PC-3 (cell line): ENCODE data around the gene ZNF407. TPM values are rescaled to one million over a fixed set of nuclear protein-coding genes. Genes with fewer than 3 reads are reported as not detected.

Source experiments
- ATAC-seq: fragments of 200-7000 bp; cut with Tn5 transposase; 2 replicates; pipeline ENCODE4 v1.9.1; 2020; ENCODE audit warnings: mild to moderate bottlenecking, moderate library complexity
- BruUV-seq: library from RNA; stranded (reverse); fragments of 400-500 nt; replicated peaks from 2 replicates; lab custom pipeline; 2021; lab: Mats Ljungman, UMichigan
- CTCF ChIA-PET: fragments of 300-600 bp; sonication (Branson Sonifier 250); formaldehyde crosslinking; loops from one replicate; lab custom pipeline; 2022; ENCODE audit warnings: antibody characterized with exemption; lab: Charles Lee
- POLR2A ChIA-PET: fragments of 300-600 bp; sonication (Branson Sonifier 250); formaldehyde crosslinking; loops from one replicate; lab custom pipeline; 2022; ENCODE audit warnings: antibody characterized with exemption; ENCODE audit not compliant: unreplicated experiment; lab: Charles Lee
- DNase-seq: peaks from one replicate; pipeline ENCODE4 v3.0.0-alpha.2; 2015
- H2AFZ ChIP-seq: fragments of 300-600 bp; sonication (generic); 2 replicates; pipeline ENCODE4 v1.6.0; 2016; ENCODE audit warnings: antibody characterized with exemption, low read length
- H3F3A ChIP-seq: fragments of 300-600 bp; sonication (generic); one replicate; pipeline ENCODE4 v1.6.0; 2017; ENCODE audit warnings: antibody characterized with exemption, low read length, control low read depth, mild to moderate bottlenecking; ENCODE audit not compliant: unreplicated experiment
- H3K27ac ChIP-seq: fragments of 300-600 bp; sonication (generic); 2 replicates; pipeline ENCODE4 v1.5.1; 2016; ENCODE audit warnings: mild to moderate bottlenecking, low read length
- H3K27me3 ChIP-seq: fragments of 300-600 bp; sonication (generic); 2 replicates; pipeline ENCODE4 v1.6.1; 2016; ENCODE audit warnings: low read length, mixed read lengths
- H3K36me3 ChIP-seq: fragments of 300-600 bp; sonication (generic); 2 replicates; pipeline ENCODE4 v1.6.1; 2016; ENCODE audit warnings: low read depth, mixed run types, low read length, mixed read lengths
- H3K4me1 ChIP-seq: fragments of 300-600 bp; sonication (generic); 2 replicates; pipeline ENCODE4 v1.5.1; 2016; ENCODE audit warnings: low read length; ENCODE audit not compliant: insufficient read depth
- H3K4me2 ChIP-seq: fragments of 300-600 bp; sonication (generic); 2 replicates; pipeline ENCODE4 v1.6.0; 2016; ENCODE audit warnings: low read length
- H3K4me3 ChIP-seq: fragments of 300-600 bp; sonication (generic); 2 replicates; pipeline ENCODE4 v1.5.1; 2016; ENCODE audit warnings: mild to moderate bottlenecking, low read length, mixed read lengths
- H3K79me2 ChIP-seq: fragments of 300-600 bp; sonication (generic); 2 replicates; pipeline ENCODE4 v1.6.1; 2017; ENCODE audit warnings: low read length, mixed read lengths
- H3K9ac ChIP-seq: fragments of 300-600 bp; sonication (generic); 2 replicates; pipeline ENCODE4 v1.6.0; 2016; ENCODE audit warnings: mild to moderate bottlenecking, low read length
- H3K9me2 ChIP-seq: fragments of 300-600 bp; sonication (generic); replicated peaks from 2 replicates; pipeline ENCODE4 v1.6.1; 2016; ENCODE audit warnings: mixed run types, low read length, mixed read lengths
- H3K9me3 ChIP-seq: fragments of 300-600 bp; sonication (generic); 2 replicates; pipeline ENCODE4 v1.6.1; 2016; ENCODE audit warnings: low read length, mixed read lengths
- H4K20me1 ChIP-seq: fragments of 300-600 bp; sonication (generic); 2 replicates; pipeline ENCODE4 v1.6.1; 2016; ENCODE audit warnings: low read length, mixed read lengths
- EZH2 ChIP-seq: fragments of 300-600 bp; sonication (generic); IDR thresholded peaks from one replicate; pipeline ENCODE4 v1.6.1; 2017; ENCODE audit warnings: antibody characterized with exemption, mild to moderate bottlenecking, low read length; ENCODE audit not compliant: unreplicated experiment
- EZH2phosphoT487 ChIP-seq: fragments of 300-600 bp; sonication (generic); IDR thresholded peaks from 2 replicates; pipeline ENCODE4 v1.6.1; 2018; ENCODE audit warnings: mild to moderate bottlenecking, antibody characterized with exemption, low read length, borderline replicate concordance
- intact Hi-C: fragments of 100-400 bp; cut with micrococcal nuclease; formaldehyde crosslinking; loops from 2 replicates; pipeline ENCODE4 v1.9.0; 2023
- total RNA-seq: library from RNA; depleted of rRNA; stranded (reverse); fragments of >200 nt; gene quantifications from 2 replicates; pipeline ENCODE4 v1.2.3, GENCODE V29; 2014
- TF ChIP-seq, protein P1 (sequence below): fragments of 300-600 bp; sonication (generic); conservative IDR thresholded peaks from 2 replicates; pipeline ENCODE4 v1.5.1; 2017; ENCODE audit warnings: antibody characterized with exemption, low read depth, mild to moderate bottlenecking, low read length

The ZNF407 gene
- total RNA-seq, 1 experiment from 2014 or later = 9.3 TPM

DNA sequence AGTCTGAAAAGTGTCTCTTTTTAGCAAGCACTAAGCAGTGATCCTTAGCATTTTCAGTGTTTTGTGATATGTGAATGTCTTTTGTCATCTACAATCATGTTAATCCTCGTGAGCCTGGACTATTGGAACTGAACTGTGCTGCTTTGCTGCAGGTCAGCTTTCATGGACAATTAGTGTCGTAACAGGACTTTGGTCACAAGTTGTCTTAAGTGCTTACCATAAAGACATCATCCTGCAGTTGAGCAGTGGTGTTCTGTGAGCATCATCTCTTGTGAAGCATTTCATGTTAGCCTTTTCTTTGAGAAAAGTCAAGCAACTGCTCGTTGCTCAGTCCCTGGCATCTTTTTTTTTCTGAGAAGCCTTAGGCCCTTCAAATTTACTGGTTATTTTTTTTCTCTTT, 135.9 kb downstream of the ZNF407 start:
- Histone ChIP-seq H3K27ac (no peak overlapping the region), H4K20me1 (no peaks in the 10 kb centered on the region), H3K4me1 (peaks cover 14% of the 10 kb centered on the region), H3K4me3 (no peak overlapping the region), H3K9me2 (no peaks in the 10 kb centered on the region), H3K27me3 (no peaks in the 10 kb centered on the region), H3K79me2 (no peaks in the 10 kb centered on the region), H3K36me3 (no peaks in the 10 kb centered on the region), H2AFZ (no peak overlapping the region), H3K4me2 (no peak overlapping the region), H3K9ac (no peak overlapping the region), H3K9me3 (no peaks in the 10 kb centered on the region), H3F3A (no peaks in the 10 kb centered on the region)
- TF ChIP-seq EZH2 = no peak
- TF ChIP-seq, protein P1, sequence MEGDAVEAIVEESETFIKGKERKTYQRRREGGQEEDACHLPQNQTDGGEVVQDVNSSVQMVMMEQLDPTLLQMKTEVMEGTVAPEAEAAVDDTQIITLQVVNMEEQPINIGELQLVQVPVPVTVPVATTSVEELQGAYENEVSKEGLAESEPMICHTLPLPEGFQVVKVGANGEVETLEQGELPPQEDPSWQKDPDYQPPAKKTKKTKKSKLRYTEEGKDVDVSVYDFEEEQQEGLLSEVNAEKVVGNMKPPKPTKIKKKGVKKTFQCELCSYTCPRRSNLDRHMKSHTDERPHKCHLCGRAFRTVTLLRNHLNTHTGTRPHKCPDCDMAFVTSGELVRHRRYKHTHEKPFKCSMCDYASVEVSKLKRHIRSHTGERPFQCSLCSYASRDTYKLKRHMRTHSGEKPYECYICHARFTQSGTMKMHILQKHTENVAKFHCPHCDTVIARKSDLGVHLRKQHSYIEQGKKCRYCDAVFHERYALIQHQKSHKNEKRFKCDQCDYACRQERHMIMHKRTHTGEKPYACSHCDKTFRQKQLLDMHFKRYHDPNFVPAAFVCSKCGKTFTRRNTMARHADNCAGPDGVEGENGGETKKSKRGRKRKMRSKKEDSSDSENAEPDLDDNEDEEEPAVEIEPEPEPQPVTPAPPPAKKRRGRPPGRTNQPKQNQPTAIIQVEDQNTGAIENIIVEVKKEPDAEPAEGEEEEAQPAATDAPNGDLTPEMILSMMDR = no peak
- no peak for TF ChIP-seq EZH2phosphoT487
- BruUV-seq = no TSS peak
- DNase-seq (no peak), ATAC-seq (no peak)
- POLR2A ChIA-PET = no interaction called here
- CTCF ChIA-PET = no interaction called here
- intact Hi-C loops = no loop called here

DNA sequence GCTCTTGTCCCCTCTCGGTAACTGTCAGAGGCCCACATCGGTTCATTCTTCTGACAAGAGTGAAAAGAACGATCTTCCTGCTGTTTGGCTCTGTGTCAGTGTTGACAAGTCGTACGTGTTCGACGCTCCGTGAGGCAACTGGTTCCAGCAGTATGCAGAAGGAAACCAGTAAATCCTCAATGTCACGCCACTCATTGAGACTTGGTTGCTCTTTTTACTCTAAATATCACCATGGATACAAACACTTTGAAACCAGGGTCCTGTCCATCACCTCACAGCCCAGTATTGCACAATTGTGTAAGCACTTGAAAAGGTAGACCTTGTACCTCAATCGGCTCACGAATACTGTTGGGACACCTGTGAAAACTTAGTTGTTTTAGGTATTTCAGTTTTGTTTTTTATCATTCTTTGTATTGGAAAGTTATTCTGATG, 136.4 kb downstream of the ZNF407 start:
- Histone ChIP-seq H3K4me2 (no peak overlapping the region), H3K79me2 (no peaks in the 10 kb centered on the region), H2AFZ (no peak overlapping the region), H3K9me2 (no peaks in the 10 kb centered on the region), H3K9ac (no peak overlapping the region), H3K27me3 (no peaks in the 10 kb centered on the region), H4K20me1 (no peaks in the 10 kb centered on the region), H3K9me3 (no peaks in the 10 kb centered on the region), H3K4me1 (peaks cover 14% of the 10 kb centered on the region), H3K27ac (no peak overlapping the region), H3K36me3 (no peaks in the 10 kb centered on the region), H3F3A (no peaks in the 10 kb centered on the region), H3K4me3 (no peak overlapping the region)
- TF ChIP-seq EZH2 = no peak
- no peak for DNase-seq
- POLR2A ChIA-PET = no interaction called here
- BruUV-seq = no TSS peak
- intact Hi-C loops = no loop called here
- no peak for ATAC-seq
- CTCF ChIA-PET = no interaction called here

DNA sequence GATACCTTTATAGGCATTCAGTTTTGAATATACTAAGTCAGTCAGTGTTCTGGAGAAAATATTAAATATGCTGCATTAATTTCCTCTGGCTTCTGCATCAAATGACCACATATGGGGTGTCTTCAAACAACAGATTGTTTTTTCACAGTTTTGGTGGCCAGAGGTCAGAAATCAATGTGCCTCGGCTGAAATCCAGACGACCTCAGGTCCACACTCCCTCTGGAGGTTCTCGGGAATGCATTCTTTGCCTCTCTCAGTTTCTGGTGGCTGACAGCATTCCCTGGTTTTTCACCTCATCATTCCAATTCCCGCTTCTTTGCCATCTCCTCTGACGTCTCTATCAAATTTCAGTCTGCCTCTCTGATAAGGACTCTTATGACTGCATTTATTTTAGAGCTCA, 142.3 kb downstream of the ZNF407 start:
- TF ChIP-seq EZH2phosphoT487 = no peak
- POLR2A ChIA-PET = no interaction called here
- no peaks in the 10 kb centered on the region for H3K27me3 ChIP-seq
- H3F3A ChIP-seq = peaks cover under 1% of the 10 kb centered on the region
- CTCF ChIA-PET = no interaction called here
- BruUV-seq = no TSS peak
- H3K4me2 ChIP-seq = no peak overlapping the region
- peaks cover 5% of the 10 kb centered on the region for H3K4me1 ChIP-seq
- DNase-seq (no peak), ATAC-seq (no peak)
- H3K9ac ChIP-seq = no peak overlapping the region
- H3K9me3 ChIP-seq = no peaks in the 10 kb centered on the region
- no peaks in the 10 kb centered on the region for H4K20me1 ChIP-seq
- no peaks in the 10 kb centered on the region for H3K79me2 ChIP-seq
- H3K4me3 ChIP-seq = no peak overlapping the region
- no peak overlapping the region for H3K27ac ChIP-seq
- intact Hi-C loops = no loop called here
- no peak overlapping the region for H2AFZ ChIP-seq
- no peaks in the 10 kb centered on the region for H3K9me2 ChIP-seq
- no peaks in the 10 kb centered on the region for H3K36me3 ChIP-seq
